HG03280 (cell line): ENCODE results near the gene GALNT15.

ENCODE experiments used
- ATAC-seq: cut with Tn5 transposase; IDR thresholded peaks from one replicate; pipeline ENCODE4 v1.9.1; 2021; ENCODE audit warnings: mild to moderate bottlenecking, moderate library complexity; ENCODE audit not compliant: unreplicated experiment

Gene GALNT15

DNA sequence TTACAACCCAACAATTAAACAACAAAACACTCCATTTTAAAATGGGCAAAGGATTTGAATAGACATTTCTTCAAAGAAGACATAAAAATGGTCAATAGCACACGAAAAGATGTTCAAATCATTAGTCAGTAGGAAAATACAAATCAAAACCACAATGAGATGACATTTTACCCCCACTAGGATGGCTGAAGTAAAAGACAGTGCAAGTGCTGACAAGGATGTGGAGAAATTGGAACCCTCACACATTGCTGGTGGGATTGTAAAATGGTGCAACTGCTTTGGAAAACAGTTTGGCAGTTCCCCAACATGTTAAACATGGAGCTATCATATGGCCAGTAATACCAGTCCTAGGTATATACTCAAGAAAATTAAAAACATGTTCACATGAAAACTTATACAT, 11.6 kb downstream of the GALNT15 start:
- ATAC-seq, result no peak

DNA sequence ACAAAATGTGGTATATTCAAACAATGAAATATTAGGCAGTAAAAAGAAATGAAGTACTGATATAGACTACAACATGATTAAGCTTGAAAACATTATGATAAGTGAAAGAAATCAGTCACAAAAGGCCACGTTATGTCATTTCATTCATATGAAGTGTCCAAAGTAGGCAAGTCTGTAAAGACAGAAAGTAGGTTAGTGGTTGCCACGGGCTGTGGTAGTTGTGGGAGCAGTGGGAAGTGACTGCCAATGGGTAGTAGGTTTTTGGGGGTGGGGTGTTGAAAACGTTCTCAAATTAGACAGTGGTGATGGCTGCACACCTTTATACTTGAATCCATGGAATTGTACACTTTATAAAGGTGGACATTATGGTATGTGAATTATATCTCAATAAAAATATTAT, 12.1 kb downstream of the GALNT15 start:
- no peak for ATAC-seq

DNA sequence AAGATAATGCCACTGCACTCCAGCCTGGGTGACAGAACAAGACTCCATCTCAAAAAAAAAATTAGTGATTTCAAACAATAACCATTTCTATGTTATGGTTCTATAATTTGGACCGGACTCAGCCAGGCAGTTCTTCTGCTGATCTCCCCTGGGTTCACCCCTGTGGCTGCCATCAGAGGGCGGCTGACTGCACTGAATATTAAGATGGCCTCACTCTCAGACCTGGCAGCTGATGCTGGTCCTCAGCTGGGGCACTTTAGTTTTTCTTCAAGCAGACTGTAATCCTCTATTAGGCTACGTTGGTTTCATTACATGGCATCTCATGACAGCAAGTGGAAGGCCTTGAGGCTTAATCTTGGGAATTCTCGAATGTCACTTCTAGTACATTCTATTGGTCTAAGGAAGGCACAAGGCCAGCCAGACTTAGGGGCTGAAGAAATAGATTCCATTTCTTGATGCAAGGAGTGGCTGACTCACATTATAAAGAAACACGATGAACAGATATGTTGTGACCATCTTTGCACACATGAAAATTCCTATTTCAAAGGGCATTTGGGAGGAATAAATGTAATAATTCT, 12.8 kb downstream of the GALNT15 start:
- ATAC-seq, result no peak

DNA sequence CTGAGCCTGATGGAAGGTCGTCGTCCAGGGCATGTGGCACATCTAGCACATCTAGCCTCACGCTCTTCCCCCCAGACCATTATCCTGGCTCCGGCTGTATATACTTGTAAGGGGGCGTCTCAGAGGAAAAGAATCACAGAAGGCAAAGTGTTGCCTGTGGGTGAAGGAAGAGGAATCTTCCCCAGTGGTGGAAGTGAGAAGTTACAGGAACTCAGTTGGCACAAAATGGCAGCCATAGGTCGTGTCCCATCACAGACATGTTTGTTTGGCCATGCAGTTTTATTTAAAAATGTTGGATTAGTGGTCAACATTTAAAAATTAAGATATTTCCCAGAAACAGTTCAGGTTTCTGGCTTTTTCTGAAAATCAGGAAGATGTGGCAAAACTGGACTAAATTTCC, 13.6 kb downstream of the GALNT15 start:
- no peak for ATAC-seq

DNA sequence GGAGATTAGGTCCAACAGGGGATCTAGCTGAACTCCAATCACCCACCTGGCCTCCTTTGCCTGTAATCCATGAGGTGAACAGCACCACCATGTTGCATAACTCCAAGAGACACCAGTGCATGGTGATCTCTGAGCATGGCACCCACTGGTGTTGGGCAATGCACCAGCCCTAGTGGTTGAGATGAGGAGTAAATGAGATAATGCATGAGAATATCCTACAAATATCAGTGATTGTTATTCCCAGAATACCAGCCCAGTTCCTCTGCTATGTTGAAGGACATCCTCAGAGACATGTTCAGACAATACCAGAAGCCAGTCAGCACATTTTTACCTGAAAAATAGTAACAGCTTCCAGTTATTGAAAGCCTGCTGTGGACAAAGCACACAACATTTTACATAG, 14.7 kb downstream of the GALNT15 start:
- ATAC-seq, result no peak

DNA sequence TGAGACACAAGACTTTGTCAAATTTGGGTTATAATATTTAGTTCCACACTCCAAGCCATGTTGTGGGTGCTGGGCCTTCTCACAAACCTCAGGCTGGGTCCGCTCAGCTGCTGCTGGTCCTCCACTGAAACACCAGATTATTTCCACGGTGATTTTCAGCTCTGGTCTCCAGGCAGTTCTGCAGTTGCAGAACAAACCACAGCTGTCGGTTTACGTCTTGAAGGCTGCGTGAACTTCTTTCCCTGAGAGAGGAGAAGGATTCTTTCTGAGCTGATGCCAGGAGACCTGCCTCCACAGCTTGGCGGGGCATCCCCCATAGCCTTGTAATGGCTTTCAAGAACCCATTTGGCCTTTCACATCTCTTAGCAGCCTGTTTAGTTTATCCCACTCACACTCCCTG, 16.2 kb downstream of the GALNT15 start:
- no peak for ATAC-seq

DNA sequence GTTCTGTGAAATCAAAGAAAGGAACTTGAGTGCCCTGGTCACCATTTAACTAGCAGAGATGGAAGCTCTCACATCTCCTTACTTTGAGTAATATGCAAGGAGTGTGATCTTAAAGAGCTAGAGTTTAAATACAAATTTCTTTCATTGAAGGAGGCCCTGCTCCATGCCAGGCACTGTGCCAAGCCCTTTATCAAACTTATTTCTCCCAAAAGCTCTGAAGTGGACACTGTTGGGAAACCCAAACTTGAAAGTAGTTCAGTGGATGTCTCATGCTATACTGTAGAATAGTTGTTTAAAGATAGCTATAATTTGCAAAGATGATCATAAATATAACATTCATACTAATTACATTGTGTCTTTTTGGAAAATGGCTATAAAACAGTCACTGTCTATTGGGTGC, 17.1 kb downstream of the GALNT15 start:
- ATAC-seq, result no peak

DNA sequence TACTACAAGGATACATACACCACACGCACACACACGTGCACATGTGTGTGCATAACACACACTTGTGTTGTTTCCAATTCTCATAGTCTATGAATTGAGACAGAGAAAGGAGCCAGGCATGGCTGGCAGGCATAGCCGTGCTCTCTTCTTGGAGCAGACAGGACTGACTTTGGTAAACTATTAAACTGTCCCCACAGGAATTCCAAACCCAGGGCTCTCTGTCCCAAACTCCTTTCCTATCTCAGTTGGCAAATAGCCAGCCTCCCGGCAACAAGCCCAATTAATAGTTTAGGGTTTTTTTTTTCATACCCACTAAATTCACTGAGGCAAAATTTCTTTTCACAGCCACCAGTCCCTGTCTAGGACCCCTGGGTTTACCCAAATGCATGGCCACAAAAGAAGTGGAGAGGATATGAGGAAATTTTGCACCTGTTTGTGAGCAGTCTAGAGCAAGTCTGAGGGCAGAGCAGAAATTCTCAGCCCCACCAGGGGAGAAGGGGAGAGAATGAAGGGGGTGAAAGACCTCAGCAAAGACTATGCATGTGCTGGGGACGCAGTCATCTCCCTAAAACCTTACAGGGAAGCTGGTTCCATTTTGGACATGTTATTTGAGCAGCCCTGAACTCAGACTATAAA, 17.8 kb downstream of the GALNT15 start:
- no peak for ATAC-seq

DNA sequence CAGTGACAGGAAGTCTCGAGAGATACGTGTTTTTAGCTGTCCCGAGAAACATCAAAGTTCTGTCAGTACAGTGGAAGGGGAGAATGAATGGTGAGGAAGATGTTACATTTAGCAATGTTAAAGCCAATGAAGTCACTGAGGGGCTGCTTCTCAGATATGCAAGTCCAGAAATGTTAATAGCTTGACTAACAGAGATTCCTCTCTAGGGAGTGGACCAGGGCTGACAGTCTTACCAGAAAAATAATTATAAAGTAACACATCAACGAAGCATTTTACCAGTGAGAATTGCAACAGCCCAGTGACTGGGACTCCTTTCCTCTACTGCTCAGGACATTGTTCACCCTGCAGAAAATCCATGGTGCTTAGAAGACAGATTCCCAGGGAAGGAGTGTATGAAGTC, 23.9 kb downstream of the GALNT15 start:
- no peak for ATAC-seq

DNA sequence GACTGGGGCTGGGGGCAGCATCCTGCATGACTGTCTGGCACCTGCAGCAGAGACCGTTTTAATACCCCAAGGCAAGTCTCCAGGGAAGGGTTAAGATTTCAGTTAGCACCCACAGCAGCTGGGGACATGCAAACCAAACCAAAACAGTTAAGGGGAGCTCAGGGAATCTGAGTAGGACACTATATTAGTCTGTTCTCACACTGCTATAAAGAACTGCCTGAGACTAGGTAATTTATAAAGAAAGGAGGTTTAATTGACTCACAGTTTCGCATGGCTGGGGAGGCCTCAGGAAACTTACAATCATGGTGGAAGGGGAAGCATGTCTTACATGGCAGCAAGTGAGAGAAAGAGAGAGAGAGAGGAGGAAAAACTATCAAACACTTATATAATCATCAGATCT, 25.3 kb downstream of the GALNT15 start:
- no peak for ATAC-seq

DNA sequence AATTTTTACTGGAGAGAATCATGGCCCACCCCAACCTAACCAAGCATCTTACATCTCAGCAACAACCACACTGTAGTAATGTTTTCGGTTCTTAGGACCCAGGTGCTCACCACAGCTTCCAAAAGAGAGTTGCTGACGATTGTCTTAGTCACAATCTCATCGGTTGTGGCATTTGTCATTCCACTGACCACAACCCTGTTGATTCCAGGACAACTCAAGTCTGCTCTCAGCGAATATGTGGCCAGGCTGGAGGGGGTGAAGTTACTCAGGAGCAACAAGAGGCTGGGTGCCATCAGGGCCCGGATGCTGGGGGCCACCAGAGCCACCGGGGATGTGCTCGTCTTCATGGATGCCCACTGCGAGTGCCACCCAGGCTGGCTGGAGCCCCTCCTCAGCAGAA, 25.9 kb downstream of the GALNT15 start:
- no peak for ATAC-seq

DNA sequence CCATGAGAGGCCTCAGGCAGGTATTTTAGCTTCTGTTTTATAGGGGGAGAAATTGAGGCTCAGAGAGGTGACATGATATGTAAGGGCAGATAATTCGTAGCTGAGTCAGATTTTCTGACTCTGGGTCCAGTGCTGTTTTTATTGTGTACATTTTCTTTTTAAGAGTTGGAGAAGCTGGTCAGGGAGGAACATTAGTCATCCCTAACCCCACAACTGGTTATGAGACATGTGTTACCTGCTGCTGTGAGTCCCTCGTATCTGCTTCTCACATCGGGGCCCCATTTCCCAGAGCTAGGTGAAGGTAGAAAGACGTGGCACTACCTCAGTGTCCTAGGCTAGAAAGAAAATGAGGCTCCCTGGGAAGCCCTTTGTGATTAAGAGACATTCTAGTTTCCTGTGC, 28.6 kb downstream of the GALNT15 start:
- no peak for ATAC-seq

DNA sequence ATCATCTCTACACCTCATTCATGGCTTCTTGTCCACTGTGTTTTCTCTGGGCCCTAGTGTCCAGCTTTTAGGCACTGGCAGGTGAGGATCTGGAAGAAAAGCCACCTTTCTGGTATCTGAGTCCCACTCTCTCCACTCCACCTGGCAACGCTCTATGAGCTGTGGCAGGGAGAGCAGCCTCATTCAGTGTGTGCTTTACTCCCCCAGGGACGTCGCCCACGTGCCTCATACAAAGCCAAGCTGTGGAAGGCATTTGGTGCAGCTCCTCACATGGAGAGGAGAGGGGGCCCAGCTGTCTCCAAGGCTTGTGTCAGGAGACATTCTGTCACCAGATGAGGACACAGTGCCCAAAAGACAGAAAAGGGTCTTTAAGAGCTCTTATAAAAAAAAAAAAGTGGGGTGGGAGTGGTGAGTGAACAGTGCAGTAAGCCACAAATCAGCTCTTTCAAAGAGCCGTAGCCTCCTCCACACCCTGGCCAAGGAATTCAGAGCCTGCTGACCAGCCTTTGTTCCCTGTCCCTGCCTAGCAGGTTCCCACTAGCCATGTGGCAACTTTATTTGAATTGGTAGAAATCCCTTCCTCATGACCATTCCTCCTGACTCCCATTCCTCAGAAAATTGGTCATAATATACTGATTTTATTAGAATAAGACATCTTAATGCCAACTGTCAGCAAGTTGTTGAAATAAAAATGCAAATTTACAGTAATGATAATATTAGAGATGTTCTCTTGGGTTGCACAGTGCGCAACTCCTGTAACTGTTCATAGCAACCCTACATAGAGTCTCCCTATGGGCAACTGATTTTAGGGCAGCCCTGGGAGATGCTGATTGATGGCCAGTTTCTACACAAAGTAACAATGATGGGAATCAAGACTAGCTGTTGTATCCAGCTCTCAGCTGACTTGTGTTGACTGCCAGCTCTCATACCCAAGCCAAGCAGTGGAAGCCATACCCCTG, 29.5 kb downstream of the GALNT15 start:
- ATAC-seq, result no peak

DNA sequence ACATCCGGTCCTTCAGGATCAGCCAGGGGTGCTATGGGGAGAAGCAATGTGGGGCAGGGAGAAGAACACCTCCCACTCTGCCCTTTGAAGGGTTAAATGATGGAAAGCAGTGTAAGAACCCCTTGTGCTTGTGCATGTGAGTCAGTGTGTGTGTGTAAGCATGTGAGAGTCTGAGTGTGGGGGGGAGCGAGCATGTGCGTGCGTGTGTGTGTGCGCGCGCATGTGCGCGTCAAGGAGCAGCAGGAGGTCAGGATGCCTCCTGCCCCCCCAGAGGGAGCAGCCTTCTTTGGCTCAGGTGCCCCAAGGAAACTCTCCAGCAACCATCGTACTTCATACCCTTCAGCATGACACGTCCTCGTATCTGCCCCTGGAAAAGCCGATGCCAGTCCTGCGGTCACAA, 30.3 kb downstream of the GALNT15 start:
- ATAC-seq, result no peak

DNA sequence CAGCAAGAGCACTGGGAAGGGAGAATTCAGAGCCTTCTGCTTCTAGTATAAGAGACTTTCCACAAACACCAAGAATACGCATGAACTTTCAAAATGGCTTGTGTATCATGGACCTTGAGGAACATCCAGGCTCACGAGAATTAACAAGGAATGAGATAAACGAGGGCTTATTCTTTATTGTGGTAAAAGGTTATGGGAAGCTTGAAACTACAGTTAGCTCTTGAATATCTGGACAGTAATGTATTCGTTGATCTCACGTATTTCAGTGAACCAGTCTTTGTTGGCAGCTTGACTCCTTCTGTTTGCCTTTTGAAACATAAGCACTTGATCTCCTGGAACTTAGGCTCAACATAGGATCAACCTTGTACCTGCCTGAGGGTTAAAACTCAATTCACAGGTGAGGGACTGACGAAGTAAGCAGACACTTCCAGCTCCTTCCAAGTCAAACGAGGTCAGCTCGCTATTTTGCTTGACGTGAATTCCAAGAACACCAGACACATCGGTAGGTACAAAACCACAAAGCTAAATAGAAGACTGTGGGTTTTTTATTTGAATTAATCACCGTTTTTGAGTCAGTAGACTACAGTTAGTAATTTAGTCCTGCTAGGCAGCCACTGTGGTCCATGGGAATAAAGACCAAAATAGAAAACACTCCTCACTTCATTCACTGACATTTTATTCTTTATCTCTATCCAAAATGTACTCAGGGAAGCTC, 30.8 kb downstream of the GALNT15 start:
- no peak for ATAC-seq

DNA sequence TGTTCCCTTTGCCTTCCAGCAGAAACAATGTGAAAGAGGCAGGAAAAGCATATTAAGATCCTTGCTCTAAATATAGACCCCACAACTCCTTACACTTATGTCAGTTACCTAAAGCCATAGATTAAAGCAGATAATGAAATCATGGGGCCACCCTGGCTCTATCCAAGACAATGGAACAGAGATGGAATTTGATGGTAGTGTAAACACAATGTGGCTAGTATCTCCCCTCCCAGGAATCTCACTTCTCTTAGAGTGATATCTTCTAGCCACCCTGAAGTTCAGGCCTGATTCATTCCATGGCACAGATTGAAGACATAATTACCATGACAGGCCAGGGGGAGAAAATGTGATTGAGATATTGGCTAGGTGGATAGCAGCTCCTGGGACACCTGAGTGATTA, 32.6 kb downstream of the GALNT15 start:
- ATAC-seq, result no peak

DNA sequence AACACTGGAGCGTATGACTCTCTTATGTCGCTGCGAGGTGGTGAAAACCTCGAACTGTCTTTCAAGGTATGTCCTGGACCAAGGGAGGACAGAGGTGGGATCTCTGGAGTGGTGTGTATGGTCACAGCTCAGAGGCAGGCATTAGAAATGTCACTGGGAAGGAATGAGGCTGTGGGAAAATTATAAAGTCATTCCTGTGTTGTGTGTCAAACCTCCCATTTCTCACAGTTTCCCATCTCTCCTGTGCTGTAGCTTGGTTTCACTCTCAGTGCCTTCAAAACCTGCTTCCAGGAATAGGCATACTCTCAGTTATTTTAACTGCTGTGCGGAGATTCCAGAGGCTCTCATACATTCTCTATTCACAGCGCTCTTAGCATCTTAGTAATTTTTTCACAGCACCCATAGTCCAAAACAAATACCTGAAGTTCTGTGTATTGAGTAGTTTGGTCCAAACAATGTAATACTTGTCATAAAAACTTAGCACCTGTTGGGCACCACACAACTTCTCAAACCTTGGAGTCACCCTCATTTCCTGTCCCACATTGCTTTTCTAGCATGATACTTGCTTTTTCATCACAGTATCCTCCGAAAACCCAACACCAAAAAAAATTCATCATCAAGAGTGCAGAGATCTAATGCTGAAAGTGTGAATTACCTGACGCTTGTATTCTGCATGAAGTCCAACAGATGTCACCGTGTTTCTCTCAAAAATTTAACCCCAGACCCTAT, 36.9 kb downstream of the GALNT15 start:
- ATAC-seq, result no peak

DNA sequence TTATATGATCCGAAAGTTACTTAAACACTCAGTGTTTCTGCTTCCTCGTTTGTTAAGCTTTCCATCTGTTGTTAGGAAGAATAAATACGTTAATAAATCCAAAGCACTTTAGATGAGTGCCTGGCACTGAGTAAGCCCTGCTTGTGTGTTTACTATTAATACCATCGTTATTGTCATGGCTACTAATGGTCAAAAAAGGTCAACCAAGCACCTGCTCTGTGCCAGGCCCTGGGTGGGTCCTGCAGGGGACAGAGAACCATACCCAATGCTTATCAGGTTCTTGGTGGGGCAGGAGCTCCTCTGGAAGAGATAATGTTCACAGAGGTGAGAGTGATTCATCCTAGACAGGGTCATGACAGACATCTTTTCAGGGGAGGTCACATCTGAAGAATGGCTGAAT, 39.9 kb downstream of the GALNT15 start:
- no peak for ATAC-seq

DNA sequence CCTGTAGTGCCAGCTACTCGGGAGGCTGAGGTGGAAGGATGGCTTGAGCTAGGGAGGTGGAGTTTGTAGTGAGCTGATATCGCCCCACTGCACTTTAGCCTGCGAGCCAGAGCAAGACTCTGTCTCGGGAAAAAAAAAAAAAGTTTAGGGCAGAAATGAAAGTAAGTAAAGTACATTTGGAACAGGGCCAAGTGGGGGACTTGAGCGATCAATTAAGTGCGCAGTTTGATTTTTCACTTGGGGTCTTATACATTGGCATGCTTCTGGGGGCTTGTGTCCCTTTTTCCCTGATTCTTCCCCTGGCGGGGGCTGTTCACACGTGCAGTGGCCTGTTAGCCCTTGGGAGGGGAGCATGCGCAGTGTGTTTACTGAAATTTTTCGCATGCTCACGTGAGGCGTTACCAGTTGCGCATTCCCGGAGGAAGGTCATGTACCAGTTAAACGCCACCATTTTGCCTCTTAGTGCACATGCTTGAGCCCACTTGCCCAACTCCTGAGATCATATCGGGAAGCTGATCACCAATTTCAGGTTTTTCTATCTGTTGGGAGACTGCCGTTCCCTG, 42.0 kb downstream of the GALNT15 start:
- ATAC-seq, result no peak

DNA sequence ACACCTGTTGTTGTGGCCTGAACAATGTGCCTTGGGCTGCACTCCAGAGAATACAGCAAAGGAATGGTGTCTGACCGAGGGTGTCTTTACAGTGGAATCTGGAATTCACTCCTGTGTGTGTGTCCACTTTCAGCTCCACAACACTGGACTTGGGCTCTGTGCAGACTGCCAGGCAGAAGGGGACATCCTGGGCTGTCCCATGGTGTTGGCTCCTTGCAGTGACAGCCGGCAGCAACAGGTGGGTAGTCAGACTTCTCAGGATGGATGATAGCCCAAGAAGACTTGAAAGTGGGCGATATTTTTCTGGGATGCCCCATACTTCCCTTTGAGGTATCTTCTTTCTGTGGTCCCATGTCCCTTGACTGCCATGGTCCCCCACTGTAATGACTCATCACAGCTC, 45.3 kb downstream of the GALNT15 start:
- no peak for ATAC-seq
